CD14-positive monocyte (primary cell): ENCODE results near the gene C1QTNF6. TPM values are rescaled to one million over a fixed set of nuclear protein-coding genes. Genes with fewer than 3 reads are reported as not detected.
A peak's percentile ranks its signal among the peaks of the same experiment; 100 is the strongest.

Source experiments
- DNase-seq, 3 donors: peaks; one replicate each; pipeline ENCODE4 v3.0.0-alpha.2; 2011 to 2022
- H2AFZ ChIP-seq: 2 replicates; pipeline ENCODE4 v1.6.0; 2012; ENCODE audit warnings: mild to moderate bottlenecking, low read depth, low read length, inconsistent platforms; ENCODE audit not compliant: insufficient read depth, poor library complexity, severe bottlenecking
- H3K27ac ChIP-seq, 2 donors: 1 replicate in 1 of 2; 2 replicates in 1 of 2; pipeline ENCODE4 v1.5.1; 2012 to 2013; ENCODE audit warnings: low read length in 2 of 2, control low read depth in 1 of 2, inconsistent platforms in 1 of 2, low read depth in 1 of 2, mild to moderate bottlenecking in 1 of 2
- H3K27me3 ChIP-seq, 2 donors: one replicate each; pipeline versions ENCODE4 v1.6.0 to v1.6.1; 2011 to 2013; ENCODE audit warnings: low read length in 2 of 2; ENCODE audit not compliant: control insufficient read depth in 2 of 2, insufficient read depth in 2 of 2
- H3K36me3 ChIP-seq, 2 donors: replicated peaks in 1 of 2; 1 replicate in 1 of 2; 2 replicates in 1 of 2; pipeline versions ENCODE4 v1.5.1 to v1.6.1; 2012 to 2013; ENCODE audit warnings: low read length in 2 of 2, control low read depth in 1 of 2, inconsistent platforms in 1 of 2, mild to moderate bottlenecking in 1 of 2; ENCODE audit not compliant: insufficient read depth in 2 of 2, control insufficient read depth in 1 of 2
- H3K4me1 ChIP-seq, 2 donors: 1 replicate in 1 of 2; 2 replicates in 1 of 2; pipeline versions ENCODE4 v1.5.1 to v1.6.1; 2012 to 2013; ENCODE audit warnings: low read length in 2 of 2, control low read depth in 1 of 2, inconsistent platforms in 1 of 2, mild to moderate bottlenecking in 1 of 2, moderate library complexity in 1 of 2; ENCODE audit not compliant: insufficient read depth in 2 of 2, control insufficient read depth in 1 of 2
- H3K4me2 ChIP-seq: replicated peaks from 2 replicates; pipeline ENCODE3; 2012; ENCODE audit warnings: low read length, moderate library complexity, mild to moderate bottlenecking; ENCODE audit not compliant: poor library complexity, severe bottlenecking; ENCODE audit errors: extremely low read depth
- H3K4me3 ChIP-seq, 3 experiments: fragments of 200-600 bp in 1 of 3; sonication (generic) in 1 of 3; replicated peaks in 1 of 3; 1 replicate in 2 of 3; 2 replicates in 1 of 3; pipeline ENCODE4 v1.5.1; 2011 to 2013; ENCODE audit warnings: low read length in 3 of 3, mild to moderate bottlenecking in 3 of 3, control low read depth in 2 of 3, low read depth in 2 of 3, inconsistent platforms in 1 of 3, moderate library complexity in 1 of 3
- H3K79me2 ChIP-seq: 2 replicates; pipeline ENCODE4 v1.6.0; 2012; ENCODE audit warnings: mild to moderate bottlenecking, control low read depth, inconsistent platforms, low read length, moderate library complexity; ENCODE audit not compliant: insufficient read depth
- H3K9ac ChIP-seq: 2 replicates; pipeline ENCODE4 v1.6.0; 2017; ENCODE audit warnings: low read length, mild to moderate bottlenecking; ENCODE audit not compliant: insufficient read depth, poor library complexity, severe bottlenecking
- H3K9me3 ChIP-seq, 2 donors: replicated peaks in 1 of 2; 1 replicate in 1 of 2; 2 replicates in 1 of 2; pipeline versions ENCODE4 v1.5.1 to v1.6.1; 2012 to 2013; ENCODE audit warnings: low read length in 2 of 2, control low read depth in 1 of 2; ENCODE audit not compliant: control insufficient read depth in 1 of 2, insufficient read depth in 1 of 2
- H4K20me1 ChIP-seq: 2 replicates; pipeline ENCODE4 v1.6.0; 2012; ENCODE audit warnings: mild to moderate bottlenecking, low read length, control low read depth, moderate library complexity; ENCODE audit not compliant: insufficient read depth
- H3K27ac Mint-ChIP-seq, 7 donors: one replicate each; pipeline ENCODE4 v1.8.0; 2020; ENCODE audit warnings: mild to moderate bottlenecking in 7 of 7, mixed read lengths in 7 of 7, moderate library complexity in 6 of 7, inconsistent platforms in 2 of 7
- H3K27me3 Mint-ChIP-seq, 3 donors: one replicate each; pipeline ENCODE4 v1.8.0; 2021 to 2022; ENCODE audit warnings: low read depth in 3 of 3, mild to moderate bottlenecking in 3 of 3, mixed read lengths in 3 of 3, moderate library complexity in 3 of 3, inconsistent platforms in 1 of 3
- H3K36me3 Mint-ChIP-seq, 2 donors: one replicate each; pipeline ENCODE4 v1.8.0; 2020; ENCODE audit warnings: mixed read lengths in 2 of 2, inconsistent platforms in 1 of 2, mild to moderate bottlenecking in 1 of 2
- H3K4me1 Mint-ChIP-seq: one replicate; pipeline ENCODE4 v1.8.0; 2020; ENCODE audit warnings: mild to moderate bottlenecking, mixed read lengths
- H3K4me3 Mint-ChIP-seq, 2 donors: one replicate each; pipeline ENCODE4 v1.8.0; 2020; ENCODE audit warnings: mild to moderate bottlenecking in 2 of 2, mixed read lengths in 2 of 2, moderate library complexity in 1 of 2
- H3K9me3 Mint-ChIP-seq, 7 donors: one replicate each; pipeline ENCODE4 v1.8.0; 2020 to 2022; ENCODE audit warnings: mixed read lengths in 7 of 7, mild to moderate bottlenecking in 6 of 7, moderate library complexity in 6 of 7, inconsistent platforms in 2 of 7
- CTCF ChIP-seq: fragments of 200-600 bp; IDR thresholded peaks from one replicate; pipeline ENCODE4 v1.8.0; 2022; ENCODE audit warnings: antibody characterized with exemption, mild to moderate bottlenecking
- WGBS: methylation state at CpG from one replicate; pipeline ENCODE4 v1.1.5; 2013; ENCODE audit warnings: missing lambda C conversion rate; ENCODE audit not compliant: insufficient coverage; 5-methylcytosine and 5-hydroxymethylcytosine counted together
- intact Hi-C, 2 donors: fragments of 100-400 bp; cut with micrococcal nuclease; formaldehyde crosslinking; loops; one replicate each; pipeline versions ENCODE4 v1.15.0 to v1.15.1; 2023
- polyA plus RNA-seq, 3 donors: library from polyadenylated mRNA; depleted of rRNA in 1 of 3; unstranded in 2 of 3; stranded (reverse) in 1 of 3; fragments of 300-500 nt in 2 of 3; fragments of >200 nt in 1 of 3; fragmentation: Illumina TruSeq in 2 of 3; gene quantifications; 1 replicate in 2 of 3; 2 replicates in 1 of 3; pipeline ENCODE4 v1.2.3, GENCODE V29; 2012 to 2021

Gene C1QTNF6
- polyA plus RNA-seq, 3 donors = 0.14 to 2.3 (median 0.24) TPM

GRCh38 chr22:37176464-37177061 is 11.5 kb downstream of the C1QTNF6 start:
- peaks cover 0 to 4% of the 10 kb centered on the region in 2 donors for H3K36me3 Mint-ChIP-seq

More at GRCh38 chr22:37176464-37177061, 11.5 kb downstream of the C1QTNF6 start:
- no peak for TF ChIP-seq CTCF
- Mint-ChIP-seq H3K4me1 (peaks cover 43% of the 10 kb centered on the region), H3K4me3 (peak overlapping the region; percentile 72 to 90), H3K27ac (peak overlapping the region; percentile 88 to 94 (median 91)), H3K9me3 (peaks cover 0 to 5% (median 0%) of the 10 kb centered on the region in 7 donors), H3K27me3 (peaks cover 2 to 12% (median 8%) of the 10 kb centered on the region in 3 donors)
- peak; percentile 73 to 81 (median 74) for DNase-seq
- Histone ChIP-seq H3K27me3 (no peaks in the 10 kb centered on the region), H3K79me2 (no peaks in the 10 kb centered on the region), H3K4me2 (peak overlapping the region; percentile 58), H2AFZ (peak overlapping the region; percentile 73), H3K27ac (peak overlapping the region; percentile 54 to 64), H4K20me1 (no peaks in the 10 kb centered on the region), H3K4me1 (peaks cover 38 to 40% of the 10 kb centered on the region in 2 donors), H3K36me3 (no peaks in the 10 kb centered on the region), H3K4me3 (peak overlapping the region in 1 of 3 experiments; percentile 56), H3K9ac (peak overlapping the region; percentile 16), H3K9me3 (no peaks in the 10 kb centered on the region)
- 0% methylated on average over 19 of the region's 23 CpGs for WGBS
- intact Hi-C loops = no loop called here
